ENCODE results near the gene DCTN1. TPM values are rescaled to one million over a fixed set of nuclear protein-coding genes. Genes with fewer than 3 reads are reported as not detected.

The DCTN1 gene
- total and polyA plus RNA-seq, 2 donors (not counting 1 experiment from before 2014, with no cell fraction given) = 46.7 to 143 TPM

- peak overlapping the region; percentile 72 for H3K9ac ChIP-seq (ENCODE audit: low read length)
- TF ChIP-seq EZH2 (IDR thresholded peaks at IDR 0.05; ENCODE audit: borderline replicate concordance, insufficient read depth, low read depth, low read length, poor library complexity, severe bottlenecking) (no peak), CTCF (IDR thresholded peaks at IDR 0.05) (no peak)
- ChIA-PET CTCF (interaction anchor here (0.7 to 1.4 kb wide), 4 partner anchors 24 to 81 kb away, joined by 3 to 4 read pairs (median 4); partner anchors contain the start of genes CCDC142, INO80B and TTC31), POLR2A (interaction anchor here (0.9 to 2.1 kb wide), 2 partner anchors 25 to 41 kb away, joined by 3 to 6 read pairs; no protein-coding TSS in a partner anchor)
- peak; percentile 35 for DNase-seq
- peaks cover 4% of the 10 kb centered on the region for H3K79me2 ChIP-seq (ENCODE audit: control insufficient read depth, insufficient read depth, low read length)
- H3K27me3 ChIP-seq (replicated peaks in 1 of 4; ENCODE audit: control extremely low read depth in 1 of 4, control insufficient read depth in 3 of 4, insufficient read depth in 4 of 4, low read length in 3 of 4) = no peaks in the 10 kb centered on the region
- Mint-ChIP-seq H3K27ac (peak overlapping the region; percentile 65), H3K27me3 (no peaks in the 10 kb centered on the region), H3K9me3 (ENCODE audit: insufficient read depth) (no peaks in the 10 kb centered on the region), H3K4me3 (peak overlapping the region; percentile 84), H3K4me1 (peaks cover 49% of the 10 kb centered on the region)
- peak overlapping the region; percentile 80 for H2AFZ ChIP-seq (ENCODE audit: insufficient read depth, low read depth, low read length, poor library complexity, severe bottlenecking)
- no peaks in the 10 kb centered on the region for H3K36me3 ChIP-seq (replicated peaks in 1 of 2; ENCODE audit: control extremely low read depth in 1 of 2, control insufficient read depth in 1 of 2, extremely low read depth in 1 of 2, insufficient read depth in 2 of 2, low read length in 1 of 2)
- H3K4me3 ChIP-seq (ENCODE audit: control extremely low read depth in 1 of 5, extremely low read depth in 1 of 5, insufficient read depth in 1 of 5, low read depth in 2 of 5, low read length in 4 of 5) = peak overlapping the region in 4 of 5 experiments; percentile 54 to 67 (median 64)
- no peak overlapping the region for H3K27ac ChIP-seq (ENCODE audit: low read length in 2 of 2)
- H4K20me1 ChIP-seq (ENCODE audit: control insufficient read depth, insufficient read depth, low read length, poor library complexity, severe bottlenecking) = no peaks in the 10 kb centered on the region
- WGBS (ENCODE audit: insufficient coverage) = 51% methylated on average over 34 of the region's 35 CpGs
- peaks cover 46 to 61% of the 10 kb centered on the region in 2 donors for H3K4me1 ChIP-seq (ENCODE audit: control insufficient read depth in 2 of 2, insufficient read depth in 2 of 2, low read length in 2 of 2)
- no peak for ATAC-seq (ENCODE audit: low read depth)
- H3K9me3 ChIP-seq (ENCODE audit: control extremely low read depth in 1 of 3, control insufficient read depth in 2 of 3, insufficient read depth in 1 of 3, low read length in 2 of 3) = no peaks in the 10 kb centered on the region
- H3K4me2 ChIP-seq (replicated peaks; ENCODE audit: low read depth, low read length, poor library complexity, severe bottlenecking) = peak overlapping the region; percentile 87
- intact Hi-C loops (cut with micrococcal nuclease) = loop anchor here (1.0 kb wide), 2 partner anchors 24 to 38 kb away; no protein-coding TSS in a partner anchor
Observed at GRCh38 chr2:74415762-74416395, 35.8 kb upstream of the DCTN1 start.

All from B cell (primary cell).